AG08395 (cell line): ENCODE results near the gene BRPF1.

Experiments
- DNase-seq: peaks from one replicate; pipeline ENCODE4 v3.0.0; 2012; ENCODE audit warnings: mixed read lengths, low spot score

The BRPF1 gene

DNA sequence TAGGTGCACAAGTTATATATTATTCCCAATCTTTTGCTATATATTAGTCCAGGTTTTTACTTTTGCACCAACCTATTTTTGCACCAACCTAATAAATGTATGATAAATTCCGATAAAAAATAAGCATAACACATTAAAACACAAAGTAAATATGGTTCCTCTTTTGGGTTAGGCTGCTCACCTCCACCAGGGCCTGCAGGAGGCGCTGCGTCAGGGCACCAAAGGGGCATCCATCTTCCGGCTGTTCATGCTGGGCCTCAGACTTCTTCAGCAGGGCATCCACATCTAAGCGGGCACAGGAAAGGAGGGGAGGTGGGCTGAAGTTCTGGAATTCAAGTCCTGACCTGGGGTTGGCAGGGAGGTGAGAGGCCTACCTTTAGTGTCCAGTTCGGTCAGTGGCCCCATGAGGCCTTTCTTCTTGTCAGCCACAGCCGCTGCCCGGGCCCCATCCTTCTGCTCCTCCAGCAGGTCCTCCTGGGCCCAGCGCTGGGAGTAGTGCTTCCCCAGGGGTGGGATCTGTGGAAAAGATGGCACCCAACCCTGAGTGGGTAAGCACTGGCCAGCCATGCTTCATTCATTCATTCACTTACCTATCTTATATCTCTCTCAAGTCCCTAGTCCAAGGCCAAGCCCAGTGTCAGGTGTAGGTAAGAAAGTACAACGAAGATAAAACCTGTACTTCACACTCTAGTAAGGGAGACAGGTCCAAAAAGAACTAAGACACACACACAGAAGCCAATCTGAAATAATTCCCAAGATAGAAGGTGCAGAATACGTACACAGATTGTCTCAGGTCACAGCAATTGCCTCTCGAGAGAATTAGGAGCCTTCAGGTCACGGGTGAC, 55.5 kb downstream of the BRPF1 start:
- DNase-seq: no peak

DNA sequence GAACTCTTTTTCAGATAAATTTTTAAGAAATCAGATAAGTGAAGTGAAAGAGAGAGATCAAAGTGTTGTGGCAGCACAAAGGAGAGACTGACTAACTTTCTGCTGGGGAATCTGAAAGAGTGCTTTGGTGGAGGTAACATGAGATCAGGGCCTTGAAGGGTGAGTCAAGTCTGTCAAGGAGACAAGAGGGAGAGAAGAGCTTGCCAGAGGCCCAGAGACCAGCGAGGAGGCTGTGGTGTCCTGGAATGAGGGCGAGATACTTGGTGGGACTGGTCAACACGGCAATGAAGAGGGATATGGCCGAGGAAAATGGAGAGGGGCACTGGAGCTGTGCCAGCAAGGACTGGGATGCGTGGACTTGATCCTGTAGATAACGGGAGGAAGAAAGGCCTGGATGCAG, 56.2 kb downstream of the BRPF1 start:
- DNase-seq: no peak

DNA sequence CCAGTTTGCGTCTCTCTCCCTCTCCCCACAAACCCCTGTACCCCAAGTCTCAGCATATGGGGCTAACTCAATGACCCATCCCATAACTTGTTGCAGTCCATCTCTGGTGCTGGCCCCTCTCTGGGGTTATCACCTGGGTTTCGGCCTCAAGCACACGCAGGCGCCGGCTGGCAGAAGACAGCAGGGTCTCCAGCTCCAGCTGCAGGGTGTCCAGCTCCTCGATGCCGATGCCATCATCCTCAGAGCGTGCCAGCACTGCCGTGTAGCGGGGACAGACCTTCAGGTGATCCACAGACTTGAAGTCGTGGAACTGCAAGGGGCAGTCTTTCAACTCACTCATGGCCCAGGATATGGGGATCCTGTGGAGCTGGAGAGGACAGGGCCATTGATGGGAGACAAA, 59.6 kb downstream of the BRPF1 start:
- no peak for DNase-seq

DNA sequence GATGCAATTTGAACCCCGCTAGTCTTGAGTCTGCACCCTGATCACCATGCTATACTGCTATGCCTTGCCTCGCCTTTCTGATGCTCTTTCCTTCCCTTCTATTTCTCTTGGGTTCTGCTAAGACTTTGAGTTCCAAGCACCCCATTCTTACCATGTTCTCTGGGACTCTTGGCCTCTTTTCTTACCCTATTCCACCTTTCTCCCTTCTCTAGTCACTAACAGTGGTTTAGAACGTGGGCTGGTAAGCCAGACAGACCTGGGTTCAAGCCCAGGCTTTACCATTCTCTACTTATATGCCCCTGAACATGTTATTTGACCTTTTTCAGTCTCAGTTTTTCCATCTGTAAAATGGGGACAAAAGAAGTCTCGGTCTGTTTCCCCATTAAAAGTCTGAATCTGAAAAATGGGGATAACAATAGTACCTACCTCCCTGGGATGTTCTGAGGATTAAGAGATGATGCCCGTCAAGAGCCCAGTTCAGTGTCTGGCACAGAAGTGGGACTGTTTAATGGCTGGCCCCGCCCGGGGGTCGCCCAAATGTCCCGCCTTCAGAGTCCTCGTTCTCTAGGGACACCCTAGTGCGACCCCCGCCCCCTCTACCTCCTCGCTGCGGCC, 60.4 kb downstream of the BRPF1 start:
- no peak for DNase-seq

DNA sequence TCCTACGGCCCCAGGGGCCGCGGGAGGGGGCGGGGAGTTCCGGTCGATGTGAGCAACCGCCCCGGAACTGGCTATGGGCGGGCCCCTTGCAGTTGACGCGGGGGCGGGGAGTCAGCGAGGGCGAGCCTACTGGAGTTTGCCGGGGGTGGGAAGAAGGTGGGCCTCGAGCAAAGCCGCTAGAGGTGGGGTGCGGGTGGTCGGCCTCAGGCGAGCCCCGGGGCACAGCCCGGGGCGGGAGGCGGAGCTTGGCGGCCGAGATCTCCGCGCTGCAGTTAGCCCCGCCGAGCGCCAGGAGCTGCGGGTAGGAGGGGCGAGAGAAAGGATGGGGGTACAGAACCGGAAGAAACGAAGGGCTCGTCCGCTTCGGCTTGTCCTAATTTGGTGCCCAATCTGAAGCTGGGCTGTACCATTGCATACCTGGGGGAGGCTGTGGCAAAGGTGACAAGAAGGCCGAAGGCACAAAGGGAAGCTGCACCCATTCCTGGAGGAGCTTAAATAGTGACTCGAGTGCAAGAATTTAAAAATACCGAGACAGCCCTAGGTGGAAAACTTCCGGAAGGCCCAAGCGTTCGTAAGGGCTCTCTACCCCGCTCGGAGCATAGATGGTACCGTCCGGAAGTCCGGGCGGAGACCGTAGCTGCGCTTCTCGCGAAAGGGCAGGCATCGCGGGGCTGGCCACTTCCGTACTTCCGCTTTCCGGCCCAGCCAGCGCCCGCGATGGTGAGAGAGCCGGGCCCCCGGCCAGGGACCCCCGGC, 61.0 kb downstream of the BRPF1 start, which contains the start of the genes ARPC4 and TADA3:
Gene ARPC4 (plus strand): TSS at position 678 of the 756 bp plus-strand sequence. CDS start 40 bp downstream, at position 718.
Gene TADA3 (minus strand): TSS at position 69 of the 756 bp plus-strand sequence. CDS start 1,007 bp downstream, outside the sequence.
- peak; percentile 96 for DNase-seq

DNA sequence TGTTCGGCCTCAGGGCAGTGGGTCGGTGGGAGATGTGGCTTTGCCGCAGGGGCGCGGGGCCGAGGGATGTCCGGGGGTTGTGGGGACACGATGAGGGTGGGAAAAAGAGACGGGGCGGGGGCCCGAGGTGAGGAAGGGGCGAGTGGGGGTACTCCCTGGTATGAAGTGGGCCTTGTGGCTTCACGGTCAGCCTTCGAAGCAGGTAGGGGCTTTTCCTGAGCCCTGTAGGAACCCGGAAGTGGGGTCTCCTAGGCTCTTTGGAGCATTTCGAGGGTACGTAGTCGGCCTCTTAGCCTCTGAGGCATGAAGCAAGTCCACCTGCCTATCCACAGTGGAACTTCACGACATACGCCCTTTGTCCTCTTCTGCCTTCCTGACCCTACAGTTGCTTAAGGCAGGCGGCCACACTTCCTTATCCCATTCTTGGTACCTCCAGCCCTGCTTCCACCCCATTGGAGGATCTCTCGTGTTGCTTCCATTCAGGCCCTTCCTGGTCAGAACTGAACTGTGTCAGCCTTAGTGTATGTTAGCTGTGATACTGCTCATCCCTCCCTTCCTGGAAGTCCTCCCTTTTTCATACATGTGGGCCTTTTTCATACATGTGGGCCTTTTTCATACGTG, 61.7 kb downstream of the BRPF1 start:
- peak; percentile 48 for DNase-seq

DNA sequence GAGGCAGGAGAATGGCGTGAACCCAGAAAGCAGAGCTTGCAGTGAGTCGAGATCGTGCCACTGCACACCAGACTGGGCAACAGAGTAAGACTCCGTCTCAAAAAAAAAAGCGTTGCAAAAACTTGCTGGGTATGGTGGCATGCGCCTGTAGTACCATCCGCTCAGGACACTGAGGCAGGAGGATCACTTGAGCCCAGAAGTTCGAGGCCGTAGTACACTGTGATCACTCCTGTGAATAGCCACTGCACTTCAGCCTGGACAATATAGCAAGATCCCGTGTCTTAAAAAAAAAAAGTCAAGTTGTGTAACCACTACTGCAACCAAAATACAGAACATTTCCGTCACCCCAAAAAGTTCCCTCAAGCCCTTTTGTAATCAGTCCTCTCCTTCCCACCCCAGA, 62.9 kb downstream of the BRPF1 start:
- no peak for DNase-seq

DNA sequence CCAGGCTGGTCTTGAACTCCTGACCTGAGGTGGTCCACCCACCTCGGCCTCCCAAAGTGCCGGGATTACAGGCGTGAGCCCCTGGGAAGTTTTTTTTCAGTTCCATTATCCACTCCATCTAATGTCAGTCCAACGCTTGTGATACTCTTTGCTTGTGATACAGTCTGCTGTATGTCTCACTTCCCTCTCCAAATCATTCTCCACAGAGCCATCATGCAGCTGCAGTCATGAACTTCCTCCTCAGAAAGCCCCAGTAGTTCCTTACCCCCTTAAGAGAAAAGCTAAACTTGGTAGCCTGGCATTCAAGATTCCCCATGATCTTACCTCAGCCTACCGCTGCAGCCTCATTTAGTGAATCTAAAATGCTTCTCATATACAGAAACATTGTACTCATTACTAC, 63.7 kb downstream of the BRPF1 start:
- DNase-seq: no peak

DNA sequence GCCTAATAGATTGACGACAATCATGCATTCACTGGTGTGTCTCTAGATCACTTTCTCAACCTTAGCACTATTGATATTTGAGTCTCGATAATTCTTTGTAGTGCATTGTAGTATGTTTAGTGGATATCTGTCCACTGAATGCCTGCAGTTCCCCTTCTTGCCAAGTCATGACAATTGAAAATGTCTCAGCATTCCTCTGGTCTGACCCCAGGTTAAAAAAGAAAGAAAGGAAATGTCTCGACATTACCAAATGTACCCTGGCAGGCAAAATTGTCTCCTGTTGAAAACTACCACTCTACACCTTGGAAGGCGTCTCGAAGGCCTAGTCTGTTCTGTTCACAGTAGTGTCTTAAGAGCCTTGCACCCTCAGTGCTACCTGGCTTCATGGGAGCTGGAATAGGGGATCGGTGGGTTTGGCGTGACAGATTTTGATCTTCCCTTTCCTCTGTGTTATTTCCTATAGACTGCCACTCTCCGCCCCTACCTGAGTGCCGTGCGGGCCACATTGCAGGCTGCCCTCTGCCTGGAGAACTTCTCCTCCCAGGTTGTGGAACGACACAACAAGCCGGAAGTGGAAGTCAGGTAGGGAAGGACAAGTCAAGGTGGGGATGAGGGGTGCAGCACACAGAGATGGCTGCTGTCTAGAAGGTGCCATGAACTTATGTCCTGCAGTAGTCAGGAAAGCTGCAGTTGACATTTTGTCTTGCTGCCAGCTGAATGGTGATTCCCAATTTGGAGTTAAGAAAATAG, 65.8 kb downstream of the BRPF1 start:
- no peak for DNase-seq
